ENCODE measurements around the gene ARSG. TPM values are rescaled to one million over a fixed set of nuclear protein-coding genes. Genes with fewer than 3 reads are reported as not detected.

Gene ARSG
- total and polyA plus RNA-seq, 2 of the 4 experiments (the other 2 are of a cell fraction): 2.9 to 3.0 TPM

GRCh38 chr17:68468788-68469187 lies 177.5 kb downstream of the ARSG start:
- WGBS, 2 experiments (ENCODE audit: extremely low coverage in 2 of 2, insufficient read length in 1 of 2): no CpG with 5 or more reads among the region's 1 CpG
- Histone ChIP-seq H3K27ac (ENCODE audit: insufficient read depth, low read length) (no peak overlapping the region), H2AK9ac (replicated peaks; ENCODE audit: low read depth, low read length, poor library complexity) (no peak overlapping the region), H4K20me1 (ENCODE audit: insufficient read depth, low read length) (no peaks in the 10 kb centered on the region), H3K9ac (ENCODE audit: low read depth, low read length) (no peak overlapping the region), H2BK5ac (ENCODE audit: low read depth, low read length, poor library complexity, severe bottlenecking) (no peak overlapping the region), H3K79me1 (ENCODE audit: low read depth in 1 of 2, low read length in 2 of 2) (no peaks in the 10 kb centered on the region), H3K23ac (ENCODE audit: low read depth, low read length) (no peak overlapping the region), H3K4me3 (ENCODE audit: insufficient read depth, low read depth, low read length) (no peak overlapping the region), H2AK5ac (ENCODE audit: low read depth, low read length) (no peak overlapping the region), H3K9me3 (ENCODE audit: control insufficient read depth, insufficient read depth, low read length) (no peaks in the 10 kb centered on the region; the same call in 1 of the 2 replicates), H4K91ac (ENCODE audit: insufficient read depth, low read depth, low read length) (no peak overlapping the region), H3K4me1 (ENCODE audit: control insufficient read depth, insufficient read depth, low read length) (no peaks in the 10 kb centered on the region), H3K9me1 (ENCODE audit: insufficient read depth, low read length) (no peaks in the 10 kb centered on the region), H3K36me3 (ENCODE audit: control insufficient read depth, insufficient read depth, low read length) (no peaks in the 10 kb centered on the region), H3K56ac (ENCODE audit: extremely low read depth, insufficient read depth, low read length) (no peak overlapping the region), H4K8ac (ENCODE audit: low read depth in 2 of 2, low read length in 2 of 2) (no peak overlapping the region), H2BK120ac (ENCODE audit: low read depth, low read length) (no peak overlapping the region), H3K4ac (ENCODE audit: low read depth, low read length) (no peak overlapping the region), H4K5ac (ENCODE audit: low read depth, low read length) (no peak overlapping the region), H2AFZ (replicated peaks; ENCODE audit: low read length, poor library complexity) (no peak overlapping the region), H3K4me2 (ENCODE audit: low read depth, low read length) (no peak overlapping the region), H3K14ac (replicated peaks; ENCODE audit: low read depth, low read length) (no peak overlapping the region), H2BK15ac (ENCODE audit: low read depth, low read length) (no peak overlapping the region), H3K18ac (ENCODE audit: low read depth, low read length) (no peak overlapping the region), H3K27me3 (ENCODE audit: control insufficient read depth, insufficient read depth, low read length) (no peaks in the 10 kb centered on the region; the same call in 1 of the 2 replicates), H2BK20ac (ENCODE audit: low read depth, low read length) (no peak overlapping the region)
- TF ChIP-seq BHLHE40 (IDR thresholded peaks at IDR 0.05; ENCODE audit: low read depth, low read length) (no peak), MAZ (IDR thresholded peaks at IDR 0.05; ENCODE audit: borderline replicate concordance, low read depth, low read length) (no peak), POLR2A (IDR thresholded peaks at IDR 0.05; ENCODE audit: low read depth, low read length) (no peak), CHD1 (IDR thresholded peaks at IDR 0.05; ENCODE audit: low read depth, low read length) (no peak), MAFK (IDR thresholded peaks at IDR 0.05; ENCODE audit: low read depth, low read length) (no peak), USF2 (IDR thresholded peaks at IDR 0.05; ENCODE audit: low read depth, low read length) (no peak)
- ChIA-PET POLR2A (ENCODE audit: unreplicated experiment) (no interaction called here), CTCF (interaction anchor here (1.1 to 1.6 kb wide), 3 partner anchors 14 to 70 kb away, joined by 3 read pairs; no protein-coding TSS in a partner anchor)
- BruUV-seq (replicated peaks): no TSS peak
- DNase-seq (peak; percentile 12), ATAC-seq (ENCODE audit: low read depth) (no peak)
- dilution Hi-C loops (cut with HindIII; ENCODE audit: low sequenced_read_pairs, unreplicated experiment): no loop called here
- in situ Hi-C loops (cut with MboI; ENCODE audit: low sequenced_read_pairs): loop anchor here (25.0 kb wide), 1 partner anchor 506 kb away; no protein-coding TSS in a partner anchor
- intact Hi-C loops (cut with micrococcal nuclease): loop anchor here (10.0 kb wide), 2 partner anchors 504 to 776 kb away; no protein-coding TSS in a partner anchor

Small RNA genes lying within 50 kb of the gene (microRNA-seq; reads per million reads assigned to microRNA genes)
- 0 reads per million in 2 experiments for gene MIR635 (ENCODE audit: insufficient read depth in 1 of 2, insufficient read length in 1 of 2, unreplicated experiment in 1 of 2)

Small RNA genes lying within 50 kb of the gene (small RNA-seq; reads per million reads assigned to genes)
- 0 reads per million in 5 experiments for gene MIR635

Other genes starting within 250 kb of the ARSG start
- 90.2 and 100.0 TPM in 2 replicates for gene AMZ2, start 43.5 kb upstream of the ARSG start, total RNA-seq (2012; rRNA removed)
- gene AMZ2, start 43.5 kb upstream of the ARSG start, polyA plus RNA-seq (2012; rRNA removed): 64.6 and 65.4 TPM in 2 replicates
- 0.54 and 0.83 TPM in 2 replicates for gene SLC16A6, start 368 bp upstream of the ARSG start, total RNA-seq (2012; rRNA removed)
- gene SLC16A6, start 368 bp upstream of the ARSG start, polyA plus RNA-seq (2012; rRNA removed): 0.22 and 0.29 TPM in 2 replicates
- 74.2 and 129 TPM in 2 replicates for gene WIPI1, start 166.0 kb downstream of the ARSG start, total RNA-seq (2012; rRNA removed)
- 69.4 and 78.6 TPM in 2 replicates for gene WIPI1, start 166.0 kb downstream of the ARSG start, polyA plus RNA-seq (2012; rRNA removed)
- gene PRKAR1A, start 220.9 kb downstream of the ARSG start, total RNA-seq (2012; rRNA removed): 256 and 278 TPM in 2 replicates
- gene PRKAR1A, start 220.9 kb downstream of the ARSG start, polyA plus RNA-seq (2012; rRNA removed): 138 and 145 TPM in 2 replicates

Data from IMR-90 (cell line).